Stimulated activated CD8-positive, alpha-beta memory T cell treated with anti-CD3 and anti-CD28 coated beads, Interleukin-15, amount 100 ng/mL, for 4 hours (primary cell): ENCODE results near the gene UBE2G1.

Source experiments
- DNase-seq, 2 donors: peaks; one replicate each; pipeline ENCODE4 v3.0.0-alpha.2; 2020; ENCODE audit warnings: low read depth in 2 of 2

UBE2G1 gene

DNA sequence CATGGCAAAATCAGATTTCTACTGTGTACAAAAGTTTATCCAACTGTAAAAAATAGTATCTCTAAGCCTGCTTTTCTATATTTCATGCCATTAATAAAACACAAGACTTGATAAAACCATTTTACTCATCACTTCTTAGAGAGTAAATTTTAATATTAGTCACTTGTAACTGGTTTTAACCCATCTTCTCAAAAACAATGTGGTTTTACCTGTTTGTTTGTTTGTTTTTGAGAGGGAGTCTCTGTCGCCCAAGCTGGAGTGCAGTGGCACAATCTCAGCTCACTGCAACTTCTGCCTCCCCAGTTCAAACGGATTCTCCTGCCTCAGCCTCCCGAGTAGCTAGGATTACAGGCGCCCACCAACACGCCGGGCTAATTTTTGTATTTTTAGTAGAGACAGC, 32.1 kb downstream of the UBE2G1 start:
- DNase-seq: no peak

DNA sequence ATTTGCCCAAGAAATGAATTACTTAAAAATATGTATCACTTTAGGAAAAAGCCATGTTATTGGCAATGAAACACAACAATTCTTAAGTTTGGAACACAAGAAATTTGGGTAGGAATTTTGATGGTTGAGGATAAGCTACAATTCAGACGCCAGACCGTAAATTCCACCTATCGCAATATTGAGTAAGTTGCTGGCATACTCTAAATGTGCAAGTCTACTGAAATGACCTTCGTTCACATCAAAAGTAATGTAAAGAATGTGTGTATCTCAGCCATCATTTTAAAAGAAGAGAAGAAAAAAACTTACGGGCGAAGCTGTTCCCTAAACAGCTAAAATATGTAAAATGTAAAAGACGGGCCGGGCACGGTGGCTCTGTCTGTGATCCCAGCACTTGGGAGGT, 33.4 kb downstream of the UBE2G1 start:
- no peak for DNase-seq

DNA sequence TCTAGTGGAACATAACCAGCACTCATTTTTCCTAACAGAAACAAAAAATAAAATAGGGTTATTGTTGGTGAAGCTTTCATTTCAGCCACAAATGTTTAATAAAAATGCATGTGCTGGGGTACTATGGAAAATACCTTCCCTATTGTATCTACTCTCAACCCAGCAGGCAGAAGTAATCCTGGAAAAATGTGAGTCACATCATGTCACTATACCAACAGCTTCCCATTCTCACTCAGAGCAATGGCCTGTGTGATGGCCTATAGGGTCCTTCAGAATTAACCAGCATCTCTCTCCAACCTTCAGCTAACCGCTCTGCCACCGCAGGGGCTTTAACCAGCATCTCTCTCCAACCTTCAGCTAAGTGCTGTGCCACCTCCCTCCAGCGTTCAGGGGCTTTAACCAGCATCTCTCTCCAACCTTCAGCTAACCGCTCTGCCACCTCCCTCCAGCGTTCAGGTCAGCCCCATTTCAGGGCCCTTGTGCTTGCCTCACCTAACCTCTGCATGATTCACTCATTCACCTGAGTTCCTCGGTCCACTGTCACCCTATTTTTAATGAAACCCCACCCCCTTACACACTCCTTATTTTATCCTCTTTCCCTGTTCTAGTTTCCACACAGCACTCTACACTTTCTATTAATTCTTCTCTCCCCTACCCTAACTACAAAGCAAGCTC, 34.0 kb downstream of the UBE2G1 start:
- DNase-seq: no peak

- no peak for DNase-seq
Measured at GRCh38 chr17:4331614-4332013, 34.9 kb downstream of the UBE2G1 start.

DNA sequence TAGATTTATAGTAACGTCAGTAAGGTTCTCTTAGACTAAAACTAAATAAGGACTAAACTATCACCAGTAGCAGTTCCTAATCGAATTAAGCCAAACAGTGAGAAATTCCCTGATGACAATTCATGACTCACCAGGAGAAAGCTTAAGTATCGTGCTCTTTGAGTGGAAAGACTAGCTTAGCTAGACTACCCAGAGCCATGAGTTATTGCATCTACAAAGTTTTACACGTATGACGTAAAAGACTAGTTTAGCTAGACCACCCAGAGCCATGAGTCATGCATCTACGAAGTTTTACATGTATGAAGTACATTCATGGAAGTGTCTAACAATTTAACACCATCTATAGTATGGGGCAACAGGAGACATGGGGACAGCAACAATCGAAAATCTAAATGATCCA, 36.6 kb downstream of the UBE2G1 start:
- no peak for DNase-seq

- no peak for DNase-seq
Measured at GRCh38 chr17:4327606-4328005, 38.9 kb downstream of the UBE2G1 start.

- no peak for DNase-seq
Measured at GRCh38 chr17:4326608-4327007, 39.9 kb downstream of the UBE2G1 start.

DNA sequence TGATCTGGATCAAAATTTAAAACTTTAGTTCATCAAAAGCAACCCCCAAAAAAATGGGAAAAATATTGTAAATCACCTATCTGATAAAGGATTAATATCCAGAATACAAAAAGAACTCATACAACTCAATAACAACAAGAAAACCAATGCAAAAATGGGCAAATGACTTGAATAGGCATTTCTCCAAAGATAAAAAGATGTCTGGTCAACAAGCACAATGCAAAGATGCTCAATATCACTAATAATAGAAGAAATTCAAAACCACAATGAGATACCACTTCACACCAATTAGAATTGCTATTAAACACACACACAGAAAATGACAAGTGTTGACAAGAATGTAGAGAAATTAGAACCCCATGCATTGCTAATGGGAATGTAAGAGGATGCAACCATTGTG, 40.4 kb downstream of the UBE2G1 start:
- DNase-seq: no peak

- no peak for DNase-seq
Measured at GRCh38 chr17:4324463-4324862, 42.0 kb downstream of the UBE2G1 start.

- no peak for DNase-seq
Measured at GRCh38 chr17:4319221-4319620, 47.3 kb downstream of the UBE2G1 start.

DNA sequence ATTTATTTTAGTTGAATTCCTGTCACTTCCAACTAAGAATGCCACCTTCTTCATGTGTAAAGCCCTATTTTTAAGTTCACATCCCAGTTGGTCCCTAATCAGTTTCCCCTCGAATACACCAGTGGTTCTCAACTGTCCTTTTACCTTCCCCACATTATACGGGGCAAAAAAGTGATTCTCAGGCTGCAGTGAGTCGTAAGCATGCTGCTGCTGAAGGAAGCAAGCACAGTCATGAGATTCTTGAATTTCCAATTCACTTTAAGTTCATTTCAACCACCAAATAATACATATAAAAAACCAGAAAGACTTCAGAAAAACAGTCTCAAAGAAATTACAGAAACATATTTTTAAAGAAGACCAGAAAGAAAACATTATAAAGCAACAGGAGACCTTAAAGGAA, 47.9 kb downstream of the UBE2G1 start:
- no peak for DNase-seq

GRCh38 chr17:4318186-4318585, 48.3 kb downstream of the UBE2G1 start:
- no peak for DNase-seq

GRCh38 chr17:4317610-4318009, 48.9 kb downstream of the UBE2G1 start:
- DNase-seq: no peak

- no peak for DNase-seq
Measured at GRCh38 chr17:4316648-4317047, 49.8 kb downstream of the UBE2G1 start.

- DNase-seq: no peak
Measured at GRCh38 chr17:4314618-4315017, 51.9 kb downstream of the UBE2G1 start.

DNA sequence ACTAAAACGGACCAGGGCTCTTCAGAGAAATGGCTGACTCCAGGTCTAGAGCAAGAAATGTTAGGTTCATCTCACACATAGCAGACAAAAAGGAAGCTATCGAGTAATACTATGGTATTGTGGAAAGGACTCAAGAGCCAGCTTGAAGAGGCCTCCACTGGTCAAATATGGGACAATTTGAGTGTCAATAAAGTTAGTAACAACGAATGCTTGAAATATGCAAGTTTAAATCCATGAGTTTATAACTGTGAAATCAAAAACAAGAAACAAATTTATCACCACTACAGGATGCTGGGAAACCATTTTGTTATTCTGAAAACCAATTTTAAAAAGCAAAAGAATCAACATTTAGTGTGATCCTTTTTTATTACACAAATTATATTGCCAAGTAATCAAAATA, 52.3 kb downstream of the UBE2G1 start:
- DNase-seq: no peak

- DNase-seq: no peak
Measured at GRCh38 chr17:4313221-4314114, 53.0 kb downstream of the UBE2G1 start.

- DNase-seq: no peak
Measured at GRCh38 chr17:4310354-4311060, 56.0 kb downstream of the UBE2G1 start.

DNA sequence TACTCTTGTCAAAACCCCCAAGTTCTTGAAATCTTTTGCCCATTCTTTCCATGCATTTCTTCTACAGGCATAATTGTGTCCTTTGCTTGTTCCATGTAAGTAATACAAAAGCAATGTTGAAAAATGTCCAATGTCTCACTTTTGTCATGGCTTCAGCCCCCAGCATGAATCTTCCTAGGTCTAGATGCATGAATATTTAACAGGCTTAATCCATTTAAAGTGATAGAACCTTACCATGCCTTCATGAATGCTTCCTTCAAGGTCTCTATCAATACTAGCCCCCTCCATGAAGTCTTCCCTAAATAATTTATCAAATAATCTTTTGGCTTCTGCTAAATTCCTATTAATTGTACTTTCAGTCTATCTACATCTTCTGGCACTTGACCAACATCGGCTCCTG, 56.6 kb downstream of the UBE2G1 start:
- no peak for DNase-seq

- no peak for DNase-seq
Measured at GRCh38 chr17:4307179-4307930, 59.1 kb downstream of the UBE2G1 start.

DNA sequence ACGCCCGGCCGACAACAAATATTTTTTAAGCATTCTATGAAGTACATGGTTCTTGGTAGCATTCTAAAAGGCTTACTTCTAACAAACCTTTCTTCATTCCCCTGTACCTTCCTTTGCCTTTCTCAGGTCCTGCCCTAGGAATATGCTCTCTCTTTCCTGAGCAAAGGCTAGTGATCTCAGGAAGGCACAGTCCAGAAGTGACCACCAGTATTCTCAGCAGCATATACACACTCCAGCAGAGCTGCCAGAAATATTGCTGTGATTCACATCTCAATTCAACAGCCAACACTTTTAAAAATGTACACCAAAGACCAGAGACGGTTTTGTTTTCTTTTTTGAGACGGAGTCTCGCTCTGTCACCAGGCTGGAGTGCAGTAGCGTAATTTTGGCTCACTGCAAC, 61.3 kb downstream of the UBE2G1 start:
- no peak for DNase-seq
